ENCODE data around the gene HES4. TPM values are rescaled to one million over a fixed set of nuclear protein-coding genes. Genes with fewer than 3 reads are reported as not detected.
"Not testable (repeated sequence)": the region's sequence is repeated elsewhere in the genome, so short reads cannot be mapped to it uniquely, and the experiment has no call there.

The HES4 gene
- total RNA-seq, 1 donor from 2014 or later: 45.8 TPM

DNA sequence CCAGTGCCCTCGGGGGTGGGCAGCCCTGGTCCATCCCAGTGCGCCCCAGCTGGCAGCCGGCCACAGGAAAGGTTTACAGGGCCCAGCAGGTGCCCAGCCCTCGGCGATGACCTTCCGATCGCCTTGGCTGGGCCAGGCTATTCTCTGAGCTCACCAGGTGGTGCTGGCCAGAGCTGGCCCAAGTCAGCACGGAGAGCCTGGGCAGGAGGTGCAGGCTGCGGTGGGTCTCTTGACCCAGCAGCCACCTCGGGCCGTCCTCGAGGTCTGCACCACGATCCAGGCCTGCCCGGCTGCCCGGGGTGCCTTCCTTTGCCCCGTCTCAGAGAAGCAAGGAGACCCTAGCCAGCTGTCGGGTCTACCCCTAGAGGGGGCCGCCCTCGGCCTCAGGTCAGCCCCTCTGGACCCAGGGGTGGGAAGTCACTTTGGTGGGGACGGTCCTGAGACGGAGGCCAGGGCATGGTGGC is 18.4 kb downstream of the HES4 start:
- no peak for DNase-seq (ENCODE audit: low read depth)

DNA sequence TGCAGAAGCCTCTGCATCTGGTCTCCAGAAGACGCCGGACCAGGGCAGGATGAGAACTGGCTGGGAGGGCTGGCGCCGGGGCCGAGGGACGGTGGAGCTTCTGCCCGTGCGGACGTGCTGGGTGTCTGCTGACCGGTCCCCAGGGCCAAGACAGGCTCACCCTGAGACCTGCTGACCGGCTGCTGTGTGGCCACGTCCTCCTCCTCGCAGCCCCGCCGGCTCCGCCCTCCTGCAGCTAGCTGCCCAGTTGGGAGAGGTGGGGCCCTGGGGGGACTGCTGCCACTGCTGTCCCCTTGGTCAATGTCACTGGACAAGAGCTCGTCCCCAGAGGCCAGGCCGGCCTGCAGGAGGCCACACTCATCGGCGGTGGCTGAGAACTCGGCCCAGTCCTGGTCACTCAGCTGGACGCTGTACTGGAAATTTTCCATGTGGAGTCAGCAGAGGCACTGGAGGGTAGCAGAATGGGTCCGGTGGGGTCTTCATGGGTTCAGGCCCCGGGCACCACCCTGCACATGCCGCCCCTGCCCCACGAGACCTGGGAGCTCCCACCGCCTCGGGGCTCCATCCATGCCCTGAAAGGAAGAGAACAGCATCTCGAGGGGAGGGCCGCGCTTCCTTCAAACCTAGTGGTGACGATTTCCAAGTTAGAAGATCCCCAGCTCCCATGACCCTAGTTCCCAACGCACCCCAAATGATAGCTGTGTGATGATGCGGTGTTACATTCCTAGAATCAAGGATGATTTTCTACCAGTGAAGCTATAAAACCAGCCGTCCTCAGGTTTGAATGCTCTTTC is 19.1 kb downstream of the HES4 start:
- no peak for DNase-seq (ENCODE audit: low read depth)

DNA sequence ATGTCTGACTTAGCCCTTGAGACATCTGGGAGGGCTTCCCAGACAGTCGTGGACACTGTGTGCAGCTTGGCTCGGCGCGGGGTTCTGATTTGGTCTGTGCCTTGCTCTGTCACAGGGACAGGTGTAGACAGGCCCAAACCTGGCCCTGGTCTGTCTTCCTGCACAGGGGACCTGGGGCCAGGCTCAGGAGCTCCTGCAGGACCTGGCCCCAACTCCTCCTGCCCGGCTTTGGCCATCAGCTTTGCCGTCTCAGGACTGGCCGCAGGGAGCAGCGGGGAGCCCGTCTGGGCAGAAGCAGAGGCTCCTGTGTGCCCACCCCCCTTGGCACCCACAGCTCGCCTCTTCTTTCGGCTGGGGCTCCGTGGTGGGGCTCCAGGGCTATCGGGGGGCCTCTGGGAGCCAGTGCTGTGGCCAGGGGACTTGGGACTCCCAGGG is 19.7 kb downstream of the HES4 start:
- no peak for DNase-seq (ENCODE audit: low read depth)

DNA sequence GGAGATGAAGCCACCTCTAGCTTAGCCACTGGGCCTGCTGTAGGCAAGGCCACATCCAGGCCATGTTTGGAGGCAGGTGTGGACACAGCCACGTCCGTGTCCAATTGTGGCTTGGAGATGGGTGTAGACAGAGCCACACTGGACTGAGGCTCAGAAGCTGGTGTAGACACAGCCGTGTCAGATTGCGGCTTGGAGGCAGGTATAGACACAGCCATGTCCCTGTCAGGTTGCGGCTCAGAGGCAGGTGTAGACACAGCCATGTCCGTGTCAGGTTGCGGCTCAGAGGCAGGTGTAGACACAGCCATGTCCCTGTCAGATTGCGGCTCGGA is 20.2 kb downstream of the HES4 start:
- no peak for DNase-seq (ENCODE audit: low read depth)

DNA sequence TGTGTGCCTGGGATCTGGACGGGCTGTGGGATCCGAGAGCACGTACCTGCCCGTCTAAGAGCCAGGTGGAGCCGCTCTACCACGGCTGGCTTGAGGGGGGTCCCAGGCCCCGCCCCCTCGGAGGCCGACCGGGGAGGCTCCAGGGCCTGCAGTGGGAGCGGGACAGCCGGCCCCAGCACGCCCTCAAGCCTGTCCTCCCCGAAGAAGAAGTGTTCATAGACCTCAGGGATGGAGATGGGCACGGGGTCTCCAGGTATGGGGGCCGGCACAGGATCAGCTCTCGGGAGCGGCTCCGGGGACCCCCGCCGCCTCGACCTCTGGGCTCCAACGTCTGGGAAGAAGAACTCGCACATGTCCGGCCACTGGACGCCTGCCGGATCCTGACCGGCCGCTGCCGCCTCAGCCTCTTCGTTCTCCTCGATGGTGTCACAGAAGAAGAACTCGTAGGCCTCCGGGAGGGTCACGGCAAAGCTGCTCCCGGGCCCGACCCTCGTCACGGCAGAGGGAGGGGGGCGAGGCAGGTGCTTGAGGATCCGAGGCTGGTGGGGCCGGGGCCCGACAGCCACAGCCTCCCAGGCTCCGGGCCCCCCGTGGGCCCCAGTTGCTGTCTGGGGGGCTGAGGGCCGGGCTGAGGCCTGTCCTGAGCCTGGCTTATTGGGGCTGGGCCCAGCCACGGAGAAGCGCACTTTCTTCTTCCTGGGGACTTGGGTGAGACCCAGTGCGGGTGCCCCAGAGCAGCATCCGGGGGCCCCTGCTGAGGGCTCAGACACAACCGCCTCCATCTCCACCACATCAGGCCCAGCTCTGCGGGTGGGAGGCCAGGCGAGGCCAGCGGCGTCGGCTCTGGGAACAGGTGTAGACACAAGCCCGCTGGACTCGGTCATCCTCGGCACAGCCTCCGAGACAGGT is 20.8 kb downstream of the HES4 start:
- no peak for DNase-seq (ENCODE audit: low read depth)

DNA sequence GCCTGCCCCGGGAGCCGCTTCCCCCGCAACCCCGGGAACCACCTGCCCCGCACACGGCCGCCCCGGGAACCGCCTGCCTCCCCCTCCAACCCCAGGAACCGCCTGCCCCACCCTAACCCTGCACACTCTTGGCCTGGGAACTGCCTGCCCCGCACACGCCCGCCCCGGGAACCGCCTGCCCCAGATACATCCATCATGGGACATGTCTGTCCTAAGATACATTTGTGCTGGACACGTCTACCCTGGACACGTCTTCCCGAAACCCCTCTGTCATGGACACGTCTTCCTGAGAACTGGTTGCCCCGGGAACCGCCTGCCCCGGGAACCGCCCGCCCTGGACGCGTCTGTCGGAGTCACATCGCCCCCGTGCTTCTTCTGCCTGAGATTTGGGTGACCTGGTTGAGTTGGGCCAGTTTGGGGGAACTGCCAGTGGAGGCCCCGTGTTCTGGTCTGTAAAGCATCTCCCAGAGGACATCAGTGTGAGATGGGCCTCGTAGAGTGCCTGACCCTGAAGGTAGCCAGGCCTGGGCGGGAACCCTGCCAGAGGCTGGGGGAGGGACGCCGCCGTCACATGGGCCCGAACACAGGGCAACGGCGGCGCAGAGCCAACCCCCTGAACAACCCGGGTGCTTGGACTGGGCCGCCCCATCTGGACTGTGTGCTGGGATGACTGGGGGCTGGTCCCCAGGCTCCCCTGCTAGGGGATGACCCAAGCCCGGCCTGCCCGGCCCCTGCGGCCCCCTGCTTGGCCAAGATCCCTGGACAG is 21.6 kb downstream of the HES4 start:
- no peak for DNase-seq (ENCODE audit: low read depth)

DNA sequence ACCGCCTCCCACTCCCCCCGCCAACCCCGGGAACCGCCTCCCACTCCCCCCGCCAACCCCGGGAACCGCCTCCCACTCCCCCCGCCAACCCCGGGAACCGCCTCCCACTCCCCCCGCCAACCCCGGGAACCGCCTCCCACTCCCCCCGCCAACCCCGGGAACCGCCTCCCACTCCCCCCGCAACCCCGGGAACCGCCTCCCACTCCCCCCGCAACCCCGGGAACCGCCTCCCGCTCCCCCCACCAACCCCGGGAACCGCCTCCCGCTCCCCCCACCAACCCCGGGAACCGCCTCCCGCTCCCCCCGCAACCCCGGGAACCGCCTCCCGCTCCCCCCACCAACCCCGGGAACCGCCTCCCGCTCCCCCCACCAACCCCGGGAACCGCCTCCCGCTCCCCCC is 23.1 kb downstream of the HES4 start:
- not testable (repeated sequence) for DNase-seq (ENCODE audit: low read depth)

DNA sequence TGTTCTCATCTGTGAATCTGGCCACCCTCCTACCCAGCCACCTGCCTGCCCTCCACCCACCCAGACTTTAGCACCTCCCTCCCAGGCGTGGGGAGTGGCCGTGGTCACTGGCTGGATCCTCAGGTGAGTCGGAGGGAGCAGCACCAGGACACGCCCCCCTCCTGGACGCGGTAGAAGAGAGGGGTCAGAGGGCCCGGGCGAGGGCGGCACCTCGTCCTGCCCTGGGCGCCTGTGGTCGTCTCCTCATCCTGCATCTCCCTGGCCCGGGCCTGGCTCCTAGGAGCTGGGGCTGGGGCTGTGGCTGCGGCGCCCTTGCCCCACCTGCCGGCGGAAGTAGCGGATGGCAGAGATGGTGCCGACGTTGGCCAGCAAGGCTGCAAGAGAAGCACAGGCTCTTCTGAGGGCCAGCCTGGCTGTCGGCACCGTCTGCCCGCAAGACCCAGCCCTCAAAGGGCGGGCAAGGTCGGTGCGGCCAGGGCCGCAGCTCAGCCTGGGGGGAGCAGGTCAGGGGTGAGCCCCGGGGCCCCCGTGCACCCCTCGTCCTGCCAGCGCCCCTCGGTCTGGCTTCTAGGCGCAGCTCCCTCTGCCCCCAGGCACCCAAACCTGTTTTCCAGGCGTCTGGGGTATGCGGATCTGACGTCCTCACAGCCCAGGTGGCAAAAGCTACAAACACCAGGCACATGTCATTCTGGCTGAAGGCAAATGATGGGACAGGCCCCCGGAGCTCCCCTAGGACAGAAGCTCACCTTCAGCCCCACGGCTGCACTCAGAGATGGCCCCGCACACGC is 23.8 kb downstream of the HES4 start:
- DNase-seq (ENCODE audit: low read depth): peak; percentile 41

DNA sequence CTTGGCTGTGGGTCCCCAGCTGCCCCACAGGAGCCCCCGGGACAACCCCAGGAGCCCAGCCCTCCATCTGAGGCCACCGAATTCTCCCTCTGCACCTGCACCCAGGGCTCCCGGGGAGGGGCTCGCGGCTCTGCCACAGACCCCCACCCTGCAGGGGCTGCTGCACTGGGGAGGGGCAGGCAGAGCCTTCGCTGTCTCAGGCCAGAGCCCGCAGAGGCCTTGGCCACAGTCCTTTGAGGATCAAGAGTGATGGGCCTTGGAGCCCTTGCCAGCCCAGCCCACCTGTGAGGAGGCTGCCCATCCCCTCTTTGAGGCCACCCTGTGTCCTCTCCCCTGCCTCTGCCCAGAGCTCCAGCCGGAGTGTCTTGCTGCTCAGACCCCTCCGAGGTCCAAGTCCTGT is 24.5 kb downstream of the HES4 start:
- no peak for DNase-seq (ENCODE audit: low read depth)

DNA sequence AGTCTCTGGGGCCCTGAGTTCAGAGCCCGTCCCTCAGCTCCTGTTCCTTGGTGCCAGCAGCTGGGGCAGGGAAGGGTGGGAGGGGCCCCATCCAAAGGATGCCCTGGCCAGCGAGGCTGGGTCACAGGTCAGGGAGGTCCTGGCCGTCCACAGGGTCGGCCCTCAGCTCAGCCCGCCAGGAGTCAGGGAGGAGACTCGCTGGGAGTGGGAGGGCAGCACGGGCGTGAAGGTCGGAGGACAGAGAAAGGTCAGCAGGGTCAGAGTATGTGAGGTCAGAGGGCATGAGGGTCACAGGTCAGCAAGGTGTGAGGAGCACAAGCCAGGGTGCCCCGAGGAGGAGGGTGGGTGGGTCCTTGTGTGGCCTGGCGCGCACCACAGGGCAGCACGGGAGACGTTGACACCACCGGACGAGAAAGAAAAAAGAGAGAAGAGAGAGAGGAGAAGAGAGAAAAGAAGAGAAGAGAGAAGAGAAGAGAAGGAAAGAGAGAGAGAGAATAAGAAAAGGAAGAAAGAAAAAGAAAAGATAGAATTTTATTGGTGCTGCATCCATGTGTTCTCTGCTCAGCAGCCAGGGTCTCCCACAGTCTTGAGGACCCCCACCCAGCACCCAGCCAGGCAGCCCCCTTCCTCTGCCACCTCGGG is 25.1 kb downstream of the HES4 start:
- DNase-seq (ENCODE audit: low read depth): no peak

DNA sequence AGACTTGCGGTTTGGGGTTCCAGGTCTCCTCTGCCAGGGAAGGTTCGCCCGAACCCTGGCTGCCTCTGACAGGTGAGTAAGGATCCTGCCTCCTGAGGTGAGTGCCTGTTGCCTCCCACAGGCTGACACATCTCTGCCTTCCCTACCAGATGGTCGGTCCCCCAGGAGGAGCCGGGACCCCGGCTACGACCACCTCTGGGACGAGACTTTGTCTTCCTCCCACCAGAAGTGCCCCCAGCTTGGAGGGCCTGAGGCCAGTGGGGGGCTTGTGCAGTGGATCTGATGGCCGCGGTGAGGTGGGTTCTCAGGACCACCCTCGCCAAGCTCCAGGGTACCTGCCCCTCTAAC is 25.6 kb downstream of the HES4 start:
- DNase-seq (ENCODE audit: low read depth): no peak

DNA sequence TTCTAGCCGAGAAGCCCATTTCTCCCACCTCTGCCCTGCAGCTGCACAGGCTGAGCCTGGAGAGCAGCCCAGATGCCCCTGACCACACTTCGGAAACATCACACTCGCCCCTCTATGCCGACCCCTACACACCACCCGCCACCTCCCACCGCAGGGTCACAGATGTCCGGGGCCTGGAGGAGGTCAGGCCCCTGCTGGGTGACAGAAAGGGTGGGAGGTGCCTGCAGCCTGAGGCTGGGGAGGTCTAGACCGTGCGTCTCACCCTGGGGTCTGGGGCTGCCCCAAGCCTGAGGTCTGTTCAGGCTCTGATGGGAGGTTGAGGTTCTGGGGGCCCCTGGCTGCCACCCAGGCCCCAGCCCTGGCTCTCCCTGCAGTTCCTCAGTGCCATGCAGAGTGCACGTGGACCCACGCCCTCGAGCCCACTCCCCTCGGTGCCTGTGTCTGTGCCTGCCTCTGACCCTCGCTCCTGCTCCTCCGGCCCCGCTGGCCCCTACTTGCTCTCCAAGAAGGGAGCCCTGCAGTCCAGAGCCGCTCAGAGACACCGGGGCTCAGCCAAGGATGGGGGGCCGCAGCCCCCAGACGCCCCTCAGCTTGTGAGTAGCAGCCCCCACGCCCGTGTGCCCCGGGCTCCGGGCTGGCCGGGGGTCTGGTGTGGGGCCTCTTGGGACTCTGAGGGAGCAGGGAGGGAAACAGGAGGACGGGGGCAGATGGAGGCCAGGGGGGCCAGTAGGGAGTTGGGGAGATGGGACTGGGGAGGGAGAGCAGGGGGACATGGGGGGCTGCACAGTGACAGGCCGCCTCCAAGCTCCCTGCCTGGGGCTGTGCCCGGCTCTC is 26.2 kb downstream of the HES4 start:
- no peak for DNase-seq (ENCODE audit: low read depth)

DNA sequence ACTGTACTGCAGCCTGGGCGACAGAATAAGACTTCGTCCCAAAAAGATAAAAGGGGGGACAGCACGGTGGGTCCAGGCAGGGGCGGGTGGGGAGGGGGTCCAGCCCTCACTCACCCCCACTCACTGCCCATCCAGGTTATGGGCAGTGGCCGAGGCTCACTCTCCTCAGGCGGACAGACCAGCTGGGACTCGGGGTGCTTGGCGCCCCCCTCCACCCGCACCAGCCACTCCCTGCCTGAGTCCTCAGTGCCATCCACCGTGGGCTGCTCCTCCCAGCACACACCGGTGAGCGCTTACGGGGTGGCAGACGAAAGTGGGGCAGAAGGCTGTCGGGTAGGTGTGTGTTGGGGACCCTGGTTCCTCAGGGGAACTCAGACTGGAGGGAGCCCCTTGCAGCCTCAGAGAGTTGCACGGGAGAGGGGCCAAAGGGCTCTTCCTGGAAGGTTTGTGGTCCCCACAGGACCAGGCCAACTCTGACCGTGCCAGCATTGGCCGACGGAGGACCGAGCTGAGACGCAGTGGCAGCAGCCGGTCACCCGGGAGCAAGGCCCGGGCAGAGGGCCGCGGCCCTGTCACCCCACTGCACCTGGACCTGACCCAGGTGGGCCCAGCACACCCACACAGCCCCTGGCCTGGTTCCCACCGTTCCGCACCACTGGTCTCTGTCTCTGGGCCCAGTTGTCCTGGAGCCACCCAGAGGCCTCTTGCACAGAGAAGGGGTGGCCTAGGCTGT is 27.0 kb downstream of the HES4 start:
- DNase-seq (ENCODE audit: low read depth): no peak

DNA sequence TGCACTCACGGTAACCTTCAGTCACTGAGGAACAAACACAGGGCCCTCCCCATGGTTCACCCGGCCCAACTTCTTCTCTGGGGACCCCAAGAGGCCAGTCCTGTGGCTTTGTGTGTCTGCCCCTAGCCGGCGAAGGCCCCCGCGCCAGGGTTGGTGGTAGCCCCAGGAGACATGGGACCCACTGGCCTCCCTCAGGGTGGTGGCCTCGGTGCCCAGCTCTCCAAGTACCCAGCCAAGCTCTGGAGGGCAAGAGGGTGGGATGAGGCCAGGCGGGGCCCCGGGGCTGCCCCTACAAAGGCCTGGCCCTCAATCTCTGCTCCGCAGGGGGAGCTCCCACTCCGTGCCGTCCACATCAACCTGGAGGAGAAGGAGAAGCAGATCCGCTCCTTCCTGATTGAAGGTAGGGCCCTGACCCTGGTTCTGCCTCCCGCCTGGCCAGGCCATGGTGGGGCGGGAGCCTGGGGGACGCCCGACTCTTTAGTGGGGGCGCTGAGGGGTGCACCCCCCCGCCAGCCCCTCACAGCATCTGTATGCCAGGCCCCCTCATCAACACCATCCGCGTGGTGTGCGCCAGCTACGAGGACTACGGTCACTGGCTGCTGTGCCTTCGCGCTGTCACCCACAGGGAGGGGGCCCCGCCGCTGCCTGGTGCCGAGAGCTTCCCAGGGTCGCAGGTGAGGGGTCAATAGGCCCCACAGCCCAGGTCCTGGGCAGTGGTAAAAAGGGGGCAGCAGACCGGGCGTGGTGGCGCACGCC is 28.0 kb downstream of the HES4 start:
- no peak for DNase-seq (ENCODE audit: low read depth)

DNA sequence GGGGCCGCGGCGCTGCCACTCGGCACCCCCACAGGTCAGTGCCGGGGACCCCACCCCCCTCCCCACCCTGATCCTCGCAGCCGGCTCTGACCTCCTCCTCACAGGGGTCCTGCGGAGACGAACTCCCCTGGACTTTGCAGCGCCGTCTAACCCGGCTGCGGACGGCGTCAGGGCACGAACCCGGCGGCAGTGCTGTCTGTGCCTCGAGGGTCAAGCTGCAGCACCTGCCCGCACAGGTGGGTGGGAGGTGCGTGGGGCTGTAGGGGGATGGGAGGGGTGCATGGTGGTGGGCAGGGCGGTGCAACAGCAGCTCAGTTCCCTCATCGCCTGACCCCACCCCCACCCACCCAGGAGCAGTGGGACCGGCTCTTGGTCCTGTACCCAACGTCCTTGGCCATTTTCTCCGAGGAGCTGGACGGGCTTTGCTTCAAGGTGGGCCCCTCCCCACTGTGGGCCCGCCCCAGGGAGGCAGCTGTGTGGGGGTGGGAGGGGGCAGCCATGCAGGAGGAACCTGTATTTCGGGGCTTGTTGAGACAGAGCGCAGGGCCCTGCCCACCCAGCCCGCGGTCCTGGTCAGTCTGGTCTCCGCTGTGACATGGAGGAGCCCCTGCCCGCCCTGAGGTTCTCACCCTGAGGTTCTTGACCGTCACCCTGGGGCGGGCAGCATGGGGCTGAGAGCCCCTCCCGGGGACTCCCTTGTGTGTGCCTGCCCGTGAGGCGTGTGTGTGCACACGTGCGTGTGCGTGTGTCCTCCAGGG is 28.7 kb downstream of the HES4 start:
- no peak for DNase-seq (ENCODE audit: low read depth)

DNA sequence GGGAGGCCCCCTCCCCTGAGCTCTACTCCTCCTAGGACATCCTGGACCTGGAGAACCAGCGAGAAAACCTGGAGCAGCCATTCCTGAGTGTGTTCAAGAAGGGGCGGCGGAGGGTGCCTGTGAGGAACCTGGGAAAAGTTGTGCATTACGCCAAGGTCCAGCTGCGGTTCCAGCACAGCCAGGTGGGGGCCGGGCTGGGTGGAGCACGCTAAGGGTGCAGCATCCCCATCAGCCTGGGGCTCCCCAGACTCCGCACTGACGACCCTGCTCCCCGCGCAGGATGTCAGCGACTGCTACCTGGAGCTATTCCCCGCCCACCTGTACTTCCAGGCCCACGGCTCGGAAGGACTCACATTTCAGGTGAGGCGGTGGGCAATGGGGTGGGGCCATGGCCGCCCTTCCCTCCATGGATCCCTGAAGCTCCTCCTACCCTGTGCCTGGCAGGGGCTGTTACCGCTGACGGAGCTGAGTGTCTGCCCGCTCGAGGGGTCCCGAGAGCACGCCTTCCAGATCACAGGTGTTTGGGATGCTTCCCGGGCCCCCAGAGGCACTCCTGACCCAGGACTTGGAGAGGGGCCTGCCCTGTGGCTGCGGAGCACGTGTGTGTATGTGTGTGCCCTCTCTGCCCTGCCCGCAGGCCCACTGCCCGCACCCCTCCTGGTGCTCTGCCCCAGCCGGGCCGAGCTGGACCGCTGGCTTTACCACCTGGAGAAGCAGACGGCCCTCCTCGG is 29.5 kb downstream of the HES4 start:
- no peak for DNase-seq (ENCODE audit: low read depth)

Data from myocyte (in vitro differentiated cells).